Natural killer cell (primary cell): ENCODE data around the gene CD200. TPM values are rescaled to one million over a fixed set of nuclear protein-coding genes. Genes with fewer than 3 reads are reported as not detected.
"Not testable (repeated sequence)": the region's sequence is repeated elsewhere in the genome, so short reads cannot be mapped to it uniquely, and the experiment has no call there.

Experiments
- ATAC-seq, 3 donors: fragments of 150-1000 bp in 2 of 3; fragments of 200-7000 bp in 1 of 3; cut with Tn5 transposase; 1 replicate in 1 of 3; 2 replicates in 2 of 3; pipeline ENCODE4 v1.10.0; 2021; ENCODE audit warnings: mild to moderate bottlenecking in 2 of 3, moderate library complexity in 2 of 3
- DNase-seq, 2 donors: peaks; one replicate each; pipeline versions ENCODE4 v3.0.0 to v3.0.0-alpha.2; 2013 to 2021; ENCODE audit warnings: mixed read lengths in 1 of 2
- H3K27ac ChIP-seq: one replicate; pipeline ENCODE4 v1.5.1; 2013; ENCODE audit warnings: mild to moderate bottlenecking, low read length
- H3K27me3 ChIP-seq: one replicate; pipeline ENCODE4 v1.6.1; 2013; ENCODE audit warnings: low read length; ENCODE audit not compliant: control insufficient read depth, insufficient read depth
- H3K36me3 ChIP-seq: one replicate; pipeline ENCODE4 v1.6.1; 2013; ENCODE audit warnings: low read length; ENCODE audit not compliant: control insufficient read depth, insufficient read depth
- H3K4me1 ChIP-seq: one replicate; pipeline ENCODE4 v1.6.1; 2013; ENCODE audit warnings: low read length; ENCODE audit not compliant: control insufficient read depth, insufficient read depth
- H3K4me3 ChIP-seq: one replicate; pipeline ENCODE4 v1.5.1; 2013; ENCODE audit warnings: low read length
- H3K9me3 ChIP-seq: one replicate; pipeline ENCODE4 v1.6.1; 2013; ENCODE audit warnings: low read length; ENCODE audit not compliant: control insufficient read depth, insufficient read depth
- H3K27ac Mint-ChIP-seq, 2 donors: one replicate each; pipeline ENCODE4 v1.8.0; 2022; ENCODE audit warnings: mild to moderate bottlenecking in 2 of 2, mixed read lengths in 2 of 2, moderate library complexity in 1 of 2
- H3K27me3 Mint-ChIP-seq, 2 donors: one replicate each; pipeline ENCODE4 v1.8.0; 2022; ENCODE audit warnings: low read depth in 2 of 2, mixed read lengths in 2 of 2
- H3K36me3 Mint-ChIP-seq: one replicate; pipeline ENCODE4 v1.8.0; 2022; ENCODE audit warnings: mixed read lengths
- H3K4me1 Mint-ChIP-seq, 2 donors: one replicate each; pipeline ENCODE4 v1.8.0; 2022; ENCODE audit warnings: mixed read lengths in 2 of 2
- H3K4me3 Mint-ChIP-seq: one replicate; pipeline ENCODE4 v1.8.0; 2022; ENCODE audit warnings: mild to moderate bottlenecking, moderate library complexity, mixed read lengths
- H3K9me3 Mint-ChIP-seq, 2 donors: one replicate each; pipeline ENCODE4 v1.8.0; 2022; ENCODE audit warnings: mixed read lengths in 2 of 2
- CTCF ChIP-seq: fragments of 200-600 bp; IDR thresholded peaks from one replicate; pipeline ENCODE4 v1.8.0; 2022; ENCODE audit warnings: antibody characterized with exemption
- WGBS: methylation state at CpG from one replicate; pipeline ENCODE4 v1.1.7; 2013; ENCODE audit warnings: missing lambda C conversion rate; ENCODE audit not compliant: insufficient coverage; 5-methylcytosine and 5-hydroxymethylcytosine counted together
- intact Hi-C: fragments of 100-400 bp; cut with micrococcal nuclease; formaldehyde crosslinking; loops from one replicate; pipeline ENCODE4 v1.14.2; 2022
- total RNA-seq, 4 donors: library from RNA; stranded (reverse); fragments of 120-200 nt in 1 of 4; gene quantifications; one replicate each; pipeline versions ENCODE4 v1.2.3 to v1.2.4, GENCODE V29; 2013 to 2022

Gene CD200
- total RNA-seq, 3 donors from 2014 or later (not counting 1 experiment from before 2014, with no cell fraction given) = 0.35 TPM; not detected in 2

DNA sequence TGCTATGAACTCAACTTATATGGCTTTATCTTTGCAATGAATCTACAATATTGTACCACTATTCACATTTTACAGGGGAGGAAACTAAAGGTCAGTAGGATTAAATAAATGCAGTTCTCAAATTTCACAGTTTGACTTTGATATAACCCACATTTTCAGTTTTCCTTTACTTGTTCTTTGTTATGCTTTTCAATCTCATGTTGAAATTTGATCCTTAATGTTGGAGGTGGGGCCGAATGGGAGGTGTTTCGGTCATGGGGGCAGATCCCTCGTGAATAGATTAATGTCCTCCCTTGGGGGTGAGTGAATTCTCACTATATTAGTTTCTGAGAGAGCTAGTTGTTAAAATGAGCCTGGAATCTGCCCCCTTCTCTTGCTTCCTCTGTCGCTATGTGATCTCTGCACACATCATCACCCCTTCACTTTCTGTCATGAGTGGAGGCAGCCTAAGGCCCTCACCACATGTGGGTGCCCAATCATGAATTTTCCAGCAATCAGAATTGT, 44.7 kb downstream of the CD200 start:
- Histone ChIP-seq H3K4me3 (no peak overlapping the region), H3K9me3 (no peaks in the 10 kb centered on the region), H3K27ac (no peak overlapping the region), H3K4me1 (no peaks in the 10 kb centered on the region), H3K36me3 (no peaks in the 10 kb centered on the region), H3K27me3 (no peaks in the 10 kb centered on the region)
- DNase-seq = no peak
- Mint-ChIP-seq H3K36me3 (no peaks in the 10 kb centered on the region), H3K4me3 (no peak overlapping the region), H3K27me3 (peaks cover 0 to 3% of the 10 kb centered on the region in 2 donors), H3K9me3 (no peaks in the 10 kb centered on the region), H3K27ac (no peak overlapping the region), H3K4me1 (peaks cover 12 to 18% of the 10 kb centered on the region in 2 donors)
- intact Hi-C loops = no loop called here
- 82% methylated on average over 4 of the region's 4 CpGs for WGBS
- TF ChIP-seq CTCF = no peak
- ATAC-seq = no peak

GRCh38 chr3:112378347-112378746, 45.4 kb downstream of the CD200 start:
- ATAC-seq, H3K4me3 Mint-ChIP-seq, H3K27ac Mint-ChIP-seq, H3K36me3 ChIP-seq, intact Hi-C loops, H3K9me3 ChIP-seq, H3K4me3 ChIP-seq, H3K9me3 Mint-ChIP-seq, H3K27ac ChIP-seq, H3K27me3 ChIP-seq, H3K36me3 Mint-ChIP-seq, H3K27me3 Mint-ChIP-seq, DNase-seq, H3K4me1 ChIP-seq: not testable (repeated sequence)
- WGBS = 88% methylated on average over 4 of the region's 4 CpGs
- H3K4me1 Mint-ChIP-seq = peaks cover 14 to 20% of the 10 kb centered on the region in 2 donors

DNA sequence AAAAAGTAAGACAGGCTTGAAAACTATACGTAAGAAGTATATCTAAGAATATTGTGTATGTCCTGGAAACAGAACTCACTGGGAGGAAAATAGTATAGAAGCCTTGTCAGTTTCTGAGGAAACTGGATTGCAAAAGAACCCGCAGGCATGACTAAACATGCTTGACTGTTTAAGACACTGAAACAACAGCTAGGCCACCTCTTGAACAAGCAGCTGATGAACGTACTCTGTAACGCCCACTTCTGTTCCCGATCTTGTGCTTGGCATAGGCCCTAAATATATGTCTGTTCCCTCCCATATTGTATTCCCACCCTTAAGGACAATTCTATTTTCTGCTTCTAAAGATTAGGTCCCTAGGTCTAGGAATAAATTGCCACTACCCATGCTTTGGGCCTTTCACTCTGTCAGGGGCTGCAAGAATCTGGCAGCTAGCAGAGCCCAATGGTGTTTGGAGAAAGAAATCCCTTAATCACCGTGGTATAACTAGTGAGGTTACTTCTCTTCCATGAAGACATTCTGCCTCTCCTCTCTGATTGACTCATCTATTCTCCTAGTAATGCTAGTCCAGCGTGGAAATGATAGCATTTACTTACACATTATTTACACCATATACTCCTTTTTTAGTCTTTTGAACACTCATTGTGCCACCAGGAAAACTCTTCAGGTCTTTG, 46.2 kb downstream of the CD200 start:
- Histone ChIP-seq H3K4me1 (no peaks in the 10 kb centered on the region), H3K4me3 (no peak overlapping the region), H3K36me3 (no peaks in the 10 kb centered on the region), H3K9me3 (no peaks in the 10 kb centered on the region), H3K27ac (no peak overlapping the region), H3K27me3 (no peaks in the 10 kb centered on the region)
- TF ChIP-seq CTCF = no peak
- intact Hi-C loops = no loop called here
- H3K27ac Mint-ChIP-seq = no peak overlapping the region
- no peaks in the 10 kb centered on the region for H3K36me3 Mint-ChIP-seq
- peaks cover 11 to 16% of the 10 kb centered on the region in 2 donors for H3K4me1 Mint-ChIP-seq
- no peaks in the 10 kb centered on the region for H3K9me3 Mint-ChIP-seq
- peaks cover 0 to 3% of the 10 kb centered on the region in 2 donors for H3K27me3 Mint-ChIP-seq
- ATAC-seq = peak in 1 of 3 donors; percentile 61
- H3K4me3 Mint-ChIP-seq = no peak overlapping the region
- no peak for DNase-seq
- WGBS = 61% methylated on average over 7 of the region's 7 CpGs

DNA sequence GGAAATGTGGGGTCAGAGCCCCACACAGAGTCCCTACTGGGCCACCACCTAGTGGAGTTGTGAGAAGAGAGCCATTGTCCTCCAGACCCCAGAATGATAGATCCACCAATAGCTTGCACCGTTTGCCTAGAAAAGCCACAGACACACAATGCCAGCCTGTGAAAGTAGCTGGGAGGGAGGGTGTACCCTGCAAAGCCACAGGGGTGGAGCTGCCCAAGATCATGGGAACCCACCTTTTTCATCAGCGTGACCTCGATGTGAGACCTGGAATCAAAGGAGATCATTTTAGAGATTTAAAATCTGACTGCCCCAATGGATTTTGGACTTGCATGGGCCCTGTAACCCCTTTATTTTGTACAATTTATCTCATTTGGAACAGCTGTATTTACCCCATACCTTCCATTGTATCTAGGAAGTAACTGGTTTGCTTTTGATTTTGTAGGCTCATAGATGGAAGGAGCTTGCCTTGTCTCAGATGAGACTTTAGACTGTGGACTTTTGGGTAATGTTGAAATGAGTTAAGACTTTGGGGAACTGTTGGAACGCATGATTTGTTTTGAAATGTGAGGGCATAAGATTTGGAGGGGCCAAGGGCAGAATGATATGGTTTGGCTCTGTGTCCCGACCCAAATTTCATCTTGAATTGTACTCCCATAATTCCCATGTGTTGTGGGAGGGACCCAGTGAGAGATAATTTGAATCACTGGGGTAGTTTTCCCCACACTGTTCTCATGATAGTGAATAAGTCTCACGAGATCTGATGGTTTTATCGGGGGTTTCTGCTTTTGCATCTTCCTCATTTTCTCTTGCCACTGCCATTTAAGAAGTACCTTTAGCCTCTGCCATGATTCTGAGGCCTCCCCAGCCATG, 49.0 kb downstream of the CD200 start:
- intact Hi-C loops = no loop called here
- Mint-ChIP-seq H3K4me3 (no peak overlapping the region), H3K4me1 (peaks cover 11 to 16% of the 10 kb centered on the region in 2 donors), H3K27me3 (peaks cover 0 to 6% of the 10 kb centered on the region in 2 donors), H3K36me3 (no peaks in the 10 kb centered on the region), H3K9me3 (no peaks in the 10 kb centered on the region), H3K27ac (no peak overlapping the region)
- TF ChIP-seq CTCF = no peak
- ATAC-seq (no peak), DNase-seq (no peak)
- Histone ChIP-seq H3K27ac (no peak overlapping the region), H3K4me3 (no peak overlapping the region), H3K27me3 (no peaks in the 10 kb centered on the region), H3K9me3 (no peaks in the 10 kb centered on the region), H3K36me3 (no peaks in the 10 kb centered on the region), H3K4me1 (no peaks in the 10 kb centered on the region)
- WGBS = 76% methylated on average over 7 of the region's 7 CpGs
